MM.1S (cell line): ENCODE data around the gene WDR82.

ENCODE experiments used
- EZH2 ChIP-seq: fragments of 300-600 bp; sonication (generic); optimal IDR thresholded peaks from 2 replicates; pipeline ENCODE3; 2017; ENCODE audit warnings: low read depth, mild to moderate bottlenecking, antibody characterized with exemption, low read length, mixed read lengths
- EZH2phosphoT487 ChIP-seq: fragments of 300-600 bp; sonication (generic); IDR thresholded peaks from 2 replicates; pipeline ENCODE4 v1.6.1; 2018; ENCODE audit warnings: antibody characterized with exemption, low read length
- TF ChIP-seq, protein P1 (sequence below): fragments of 300-600 bp; sonication (generic); IDR thresholded peaks from 2 replicates; pipeline ENCODE4 v1.5.1; 2016; ENCODE audit warnings: antibody characterized with exemption, low read length, mixed read lengths

DNA sequence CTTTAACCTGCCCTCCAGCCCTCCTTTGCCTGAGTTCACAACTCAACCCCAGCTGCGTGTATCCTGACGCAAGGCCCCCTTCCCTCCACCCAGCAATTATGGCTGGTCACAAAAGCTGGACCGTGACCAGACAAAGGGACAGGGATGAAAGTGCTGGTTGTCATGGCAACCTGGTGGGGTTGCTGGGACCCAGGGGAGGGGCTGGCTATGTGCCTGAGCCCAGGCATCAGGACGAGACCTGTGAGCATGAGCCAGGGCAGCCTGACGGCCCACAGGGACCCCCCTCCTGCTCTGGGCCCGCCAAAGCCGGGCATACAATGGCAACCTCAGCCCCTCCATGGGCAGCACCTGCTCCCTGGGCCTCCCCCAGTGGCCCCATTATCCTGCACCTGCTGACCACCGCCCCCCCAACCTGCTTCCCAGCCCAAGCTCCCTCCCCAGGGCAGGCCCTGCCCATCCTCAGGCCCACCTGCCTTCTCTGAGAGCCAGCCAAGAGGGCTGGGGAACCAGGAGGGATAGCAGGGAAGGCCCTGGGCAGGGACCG lies 33.2 kb upstream of the WDR82 start:
- TF ChIP-seq, protein P1, sequence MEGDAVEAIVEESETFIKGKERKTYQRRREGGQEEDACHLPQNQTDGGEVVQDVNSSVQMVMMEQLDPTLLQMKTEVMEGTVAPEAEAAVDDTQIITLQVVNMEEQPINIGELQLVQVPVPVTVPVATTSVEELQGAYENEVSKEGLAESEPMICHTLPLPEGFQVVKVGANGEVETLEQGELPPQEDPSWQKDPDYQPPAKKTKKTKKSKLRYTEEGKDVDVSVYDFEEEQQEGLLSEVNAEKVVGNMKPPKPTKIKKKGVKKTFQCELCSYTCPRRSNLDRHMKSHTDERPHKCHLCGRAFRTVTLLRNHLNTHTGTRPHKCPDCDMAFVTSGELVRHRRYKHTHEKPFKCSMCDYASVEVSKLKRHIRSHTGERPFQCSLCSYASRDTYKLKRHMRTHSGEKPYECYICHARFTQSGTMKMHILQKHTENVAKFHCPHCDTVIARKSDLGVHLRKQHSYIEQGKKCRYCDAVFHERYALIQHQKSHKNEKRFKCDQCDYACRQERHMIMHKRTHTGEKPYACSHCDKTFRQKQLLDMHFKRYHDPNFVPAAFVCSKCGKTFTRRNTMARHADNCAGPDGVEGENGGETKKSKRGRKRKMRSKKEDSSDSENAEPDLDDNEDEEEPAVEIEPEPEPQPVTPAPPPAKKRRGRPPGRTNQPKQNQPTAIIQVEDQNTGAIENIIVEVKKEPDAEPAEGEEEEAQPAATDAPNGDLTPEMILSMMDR: no peak
- TF ChIP-seq EZH2 (no peak), EZH2phosphoT487 (no peak)
